SK-N-SH (cell line): ENCODE data around the gene KCNH8. TPM values are rescaled to one million over a fixed set of nuclear protein-coding genes. Genes with fewer than 3 reads are reported as not detected.

ENCODE experiments used
- CTCF ChIA-PET: fragments of 300-600, 350-600 bp; formaldehyde crosslinking; extraction: SDS; loops from one replicate; lab custom pipeline; 2021; lab: Yijun Ruan, JAX
- POLR2A ChIA-PET: fragments of 350-600 bp; sonication (Branson Sonifier 250); formaldehyde crosslinking; extraction: SDS; loops from one replicate; lab custom pipeline; 2020; ENCODE audit warnings: antibody characterized with exemption, inconsistent platforms; lab: Yijun Ruan, JAX
- DNase-seq: peaks from one replicate; pipeline ENCODE4 v3.0.0; 2012
- H2AFZ ChIP-seq: fragments of 200-600 bp; sonication (generic); 2 replicates; pipeline ENCODE4 v1.8.1; 2016; ENCODE audit warnings: antibody characterized with exemption, mild to moderate bottlenecking, low read depth
- H3F3A ChIP-seq: fragments of 200-600 bp; sonication (generic); replicated peaks from 2 replicates; pipeline ENCODE3; 2016; ENCODE audit warnings: antibody characterized with exemption, mild to moderate bottlenecking; ENCODE audit not compliant: insufficient read depth
- H3K27ac ChIP-seq, 2 experiments: fragments of 200-500 bp in 1 of 2; fragments of 200-600 bp in 1 of 2; sonication (Bioruptor generic) in 1 of 2; sonication (generic), shearing (Covaris generic) in 1 of 2; 2 replicates each; pipeline versions ENCODE4 v1.5.1 to v1.6.1; 2014 to 2016; ENCODE audit warnings: low read depth in 2 of 2, inconsistent platforms in 1 of 2, low read length in 1 of 2, mild to moderate bottlenecking in 1 of 2, mixed read lengths in 1 of 2
- H3K27me3 ChIP-seq: fragments of 200-600 bp; sonication (generic), shearing (Covaris generic); 2 replicates; pipeline ENCODE4 v1.6.1; 2016; ENCODE audit warnings: mixed run types; ENCODE audit not compliant: insufficient read depth
- H3K36me3 ChIP-seq, 2 experiments: fragments of 200-500 bp in 1 of 2; fragments of 200-600 bp in 1 of 2; sonication (Bioruptor generic) in 1 of 2; sonication (generic) in 1 of 2; replicated peaks in 1 of 2; 2 replicates each; pipeline versions ENCODE3 to v1.5.1; 2014 to 2016; ENCODE audit warnings: low read length in 1 of 2, mild to moderate bottlenecking in 1 of 2; ENCODE audit not compliant: insufficient read depth in 2 of 2, control insufficient read depth in 1 of 2
- H3K4me1 ChIP-seq, 2 experiments: fragments of 200-500 bp in 1 of 2; fragments of 200-600 bp in 1 of 2; sonication (Bioruptor generic) in 1 of 2; sonication (generic), shearing (Covaris generic) in 1 of 2; 2 replicates each; pipeline versions ENCODE4 v1.5.1 to v1.6.1; 2014 to 2016; ENCODE audit warnings: low read depth in 1 of 2, low read length in 1 of 2, mixed run types in 1 of 2; ENCODE audit not compliant: insufficient read depth in 2 of 2, control insufficient read depth in 1 of 2
- H3K4me2 ChIP-seq: fragments of 200-600 bp; sonication (generic), shearing (Covaris generic); 2 replicates; pipeline ENCODE4 v1.6.1; 2017; ENCODE audit warnings: mixed run types
- H3K4me3 ChIP-seq, 2 experiments: fragments of 200-500 bp in 1 of 2; fragments of 200-600 bp in 1 of 2; sonication (Bioruptor generic) in 1 of 2; sonication (generic), shearing (Covaris generic) in 1 of 2; 2 replicates each; pipeline versions ENCODE4 v1.5.1 to v1.8.1; 2014 to 2016; ENCODE audit warnings: low read depth in 2 of 2, inconsistent platforms in 1 of 2, low read length in 1 of 2, mild to moderate bottlenecking in 1 of 2, mixed read lengths in 1 of 2, moderate library complexity in 1 of 2
- H3K79me2 ChIP-seq: fragments of 200-600 bp; sonication (generic); 2 replicates; pipeline ENCODE4 v1.8.1; 2017; ENCODE audit warnings: mild to moderate bottlenecking; ENCODE audit not compliant: insufficient read depth
- H3K9ac ChIP-seq: fragments of 200-600 bp; sonication (generic); 2 replicates; pipeline ENCODE4 v1.6.1; 2017; ENCODE audit warnings: mixed run types
- H3K9me2 ChIP-seq: fragments of 200-600 bp; sonication (generic); 2 replicates; pipeline ENCODE4 v1.6.1; 2017; ENCODE audit warnings: mixed run types
- H3K9me3 ChIP-seq: fragments of 200-600 bp; sonication (generic); 2 replicates; pipeline ENCODE4 v1.6.1; 2017; ENCODE audit warnings: mixed run types, mild to moderate bottlenecking, moderate library complexity
- H4K20me1 ChIP-seq: fragments of 200-600 bp; sonication (generic); 2 replicates; pipeline ENCODE4 v1.6.1; 2017; ENCODE audit warnings: mild to moderate bottlenecking, mixed run types; ENCODE audit not compliant: insufficient read depth
- EP300 ChIP-seq, 2 experiments: IDR thresholded peaks; 2 replicates each; pipeline versions ENCODE4 v1.4.0 to v1.6.1; 2012; ENCODE audit warnings: borderline replicate concordance in 1 of 2, low read depth in 1 of 2, low read length in 1 of 2
- EZH2phosphoT487 ChIP-seq: fragments of 200-600 bp; sonication (generic); IDR thresholded peaks from 2 replicates; pipeline ENCODE4 v1.6.1; 2017; ENCODE audit warnings: low read depth, mixed run types, mild to moderate bottlenecking, antibody characterized with exemption, moderate library complexity, borderline replicate concordance
- FOXM1 ChIP-seq: IDR thresholded peaks from 2 replicates; pipeline ENCODE4 v1.4.0; 2012; ENCODE audit warnings: low read depth, mild to moderate bottlenecking
- IRF3 ChIP-seq: fragments of 150-350 bp; IDR thresholded peaks from 2 replicates; pipeline ENCODE4 v1.6.1; 2016; ENCODE audit warnings: mild to moderate bottlenecking, low read depth, low read length
- JUND ChIP-seq: IDR thresholded peaks from 2 replicates; pipeline ENCODE4 v1.4.0; 2012
- MEF2A ChIP-seq: IDR thresholded peaks from 2 replicates; pipeline ENCODE4 v1.4.0; 2012; ENCODE audit warnings: low read depth, borderline replicate concordance
- RCOR1 ChIP-seq: fragments of 150-350 bp; IDR thresholded peaks from 2 replicates; pipeline ENCODE4 v1.6.1; 2017; ENCODE audit warnings: antibody characterized with exemption, low read length
- RXRA ChIP-seq: IDR thresholded peaks from 2 replicates; pipeline ENCODE4 v1.4.0; 2012; ENCODE audit warnings: low read depth, mild to moderate bottlenecking, borderline replicate concordance
- SMC3 ChIP-seq: IDR thresholded peaks from 2 replicates; pipeline ENCODE4 v1.6.1; 2012; ENCODE audit warnings: low read depth, low read length, improper control_type of control experiment
- TAF1 ChIP-seq: IDR thresholded peaks from 2 replicates; pipeline ENCODE4 v1.6.1; 2012; ENCODE audit warnings: low read depth, mild to moderate bottlenecking, low read length, moderate library complexity, borderline replicate concordance
- WGBS: methylation state at CpG from one replicate; pipeline ENCODE4 v1.1.6; 2017; ENCODE audit warnings: low lambda C conversion rate; 5-methylcytosine and 5-hydroxymethylcytosine counted together
- polyA plus RNA-seq, 3 experiments: library from polyadenylated mRNA; depleted of rRNA; stranded (reverse); fragments of >200 nt; gene quantifications; 2 replicates each; pipeline ENCODE4 v1.2.3, GENCODE V29; 2012
- TF ChIP-seq, protein P1 (sequence below): IDR thresholded peaks from 2 replicates; pipeline ENCODE4 v1.4.0; 2012; ENCODE audit warnings: low read depth, borderline replicate concordance
- TF ChIP-seq, protein P2 (sequence below): IDR thresholded peaks from 2 replicates; pipeline ENCODE4 v1.6.1; 2012; ENCODE audit warnings: mild to moderate bottlenecking, low read depth, low read length, moderate library complexity

The KCNH8 gene
- polyA plus RNA-seq, 1 of the 3 experiments (the other 2 are of a cell fraction) = 0.05 TPM

- no peaks in the 10 kb centered on the region for H3K36me3 ChIP-seq
- ChIA-PET POLR2A (no interaction called here), CTCF (interaction anchor here (0.9 to 2.8 kb wide), 3 partner anchors 16 to 520 kb away, joined by 4 to 25 read pairs (median 17); no protein-coding TSS in a partner anchor)
- 29% methylated on average over 1 of the region's 1 CpG for WGBS
- H3K4me3 ChIP-seq = no peak overlapping the region
- no peak overlapping the region for H3K9ac ChIP-seq
- H3K9me2 ChIP-seq = no peaks in the 10 kb centered on the region
- H3K27me3 ChIP-seq = no peaks in the 10 kb centered on the region
- no peaks in the 10 kb centered on the region; a peak in 2 of 4 replicates for H3K4me1 ChIP-seq
- no peak overlapping the region for H3K4me2 ChIP-seq
- no peak overlapping the region for H2AFZ ChIP-seq
- H3K9me3 ChIP-seq = no peaks in the 10 kb centered on the region; the same call in 1 of the 2 replicates
- H4K20me1 ChIP-seq = no peaks in the 10 kb centered on the region
- H3F3A ChIP-seq = no peaks in the 10 kb centered on the region
- no peak for DNase-seq
- TF ChIP-seq SMC3 = no peak
- TF ChIP-seq EP300 (IDR thresholded peaks at IDR 0.05; ENCODE audit: borderline replicate concordance in 1 of 2, low read depth in 1 of 2, low read length in 1 of 2) = no peak
- no peak for TF ChIP-seq RXRA
- TF ChIP-seq RCOR1 = no peak
- no peak for TF ChIP-seq IRF3
- TF ChIP-seq TAF1 = no peak
- TF ChIP-seq JUND = no peak
- no peak for TF ChIP-seq MEF2A
- no peak for TF ChIP-seq FOXM1
- TF ChIP-seq, protein P1, sequence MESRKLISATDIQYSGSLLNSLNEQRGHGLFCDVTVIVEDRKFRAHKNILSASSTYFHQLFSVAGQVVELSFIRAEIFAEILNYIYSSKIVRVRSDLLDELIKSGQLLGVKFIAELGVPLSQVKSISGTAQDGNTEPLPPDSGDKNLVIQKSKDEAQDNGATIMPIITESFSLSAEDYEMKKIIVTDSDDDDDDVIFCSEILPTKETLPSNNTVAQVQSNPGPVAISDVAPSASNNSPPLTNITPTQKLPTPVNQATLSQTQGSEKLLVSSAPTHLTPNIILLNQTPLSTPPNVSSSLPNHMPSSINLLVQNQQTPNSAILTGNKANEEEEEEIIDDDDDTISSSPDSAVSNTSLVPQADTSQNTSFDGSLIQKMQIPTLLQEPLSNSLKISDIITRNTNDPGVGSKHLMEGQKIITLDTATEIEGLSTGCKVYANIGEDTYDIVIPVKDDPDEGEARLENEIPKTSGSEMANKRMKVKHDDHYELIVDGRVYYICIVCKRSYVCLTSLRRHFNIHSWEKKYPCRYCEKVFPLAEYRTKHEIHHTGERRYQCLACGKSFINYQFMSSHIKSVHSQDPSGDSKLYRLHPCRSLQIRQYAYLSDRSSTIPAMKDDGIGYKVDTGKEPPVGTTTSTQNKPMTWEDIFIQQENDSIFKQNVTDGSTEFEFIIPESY = no peak
- no peak for TF ChIP-seq EZH2phosphoT487
- TF ChIP-seq, protein P2, sequence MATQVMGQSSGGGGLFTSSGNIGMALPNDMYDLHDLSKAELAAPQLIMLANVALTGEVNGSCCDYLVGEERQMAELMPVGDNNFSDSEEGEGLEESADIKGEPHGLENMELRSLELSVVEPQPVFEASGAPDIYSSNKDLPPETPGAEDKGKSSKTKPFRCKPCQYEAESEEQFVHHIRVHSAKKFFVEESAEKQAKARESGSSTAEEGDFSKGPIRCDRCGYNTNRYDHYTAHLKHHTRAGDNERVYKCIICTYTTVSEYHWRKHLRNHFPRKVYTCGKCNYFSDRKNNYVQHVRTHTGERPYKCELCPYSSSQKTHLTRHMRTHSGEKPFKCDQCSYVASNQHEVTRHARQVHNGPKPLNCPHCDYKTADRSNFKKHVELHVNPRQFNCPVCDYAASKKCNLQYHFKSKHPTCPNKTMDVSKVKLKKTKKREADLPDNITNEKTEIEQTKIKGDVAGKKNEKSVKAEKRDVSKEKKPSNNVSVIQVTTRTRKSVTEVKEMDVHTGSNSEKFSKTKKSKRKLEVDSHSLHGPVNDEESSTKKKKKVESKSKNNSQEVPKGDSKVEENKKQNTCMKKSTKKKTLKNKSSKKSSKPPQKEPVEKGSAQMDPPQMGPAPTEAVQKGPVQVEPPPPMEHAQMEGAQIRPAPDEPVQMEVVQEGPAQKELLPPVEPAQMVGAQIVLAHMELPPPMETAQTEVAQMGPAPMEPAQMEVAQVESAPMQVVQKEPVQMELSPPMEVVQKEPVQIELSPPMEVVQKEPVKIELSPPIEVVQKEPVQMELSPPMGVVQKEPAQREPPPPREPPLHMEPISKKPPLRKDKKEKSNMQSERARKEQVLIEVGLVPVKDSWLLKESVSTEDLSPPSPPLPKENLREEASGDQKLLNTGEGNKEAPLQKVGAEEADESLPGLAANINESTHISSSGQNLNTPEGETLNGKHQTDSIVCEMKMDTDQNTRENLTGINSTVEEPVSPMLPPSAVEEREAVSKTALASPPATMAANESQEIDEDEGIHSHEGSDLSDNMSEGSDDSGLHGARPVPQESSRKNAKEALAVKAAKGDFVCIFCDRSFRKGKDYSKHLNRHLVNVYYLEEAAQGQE = no peak
- TF ChIP-seq, all 33 proteins: peak for 0
- Histone ChIP-seq H3K79me2 (no peaks in the 10 kb centered on the region), H3K27ac (no peak overlapping the region)
Observed at GRCh38 chr3:19346759-19347158, 198.4 kb downstream of the KCNH8 start.
